ENCODE results near the gene NBAS.
"Not testable (repeated sequence)": the region's sequence is repeated elsewhere in the genome, so short reads cannot be mapped to it uniquely, and the experiment has no call there.

- TF ChIP-seq CTCF (IDR thresholded peaks at IDR 0.05; ENCODE audit: insufficient read depth, low read length, poor library complexity, severe bottlenecking); EZH2phosphoT487 (conservative IDR thresholded peaks at IDR 0.05; ENCODE audit: low read length): not testable (repeated sequence)
Measured at GRCh38 chr2:15439768-15440524, 121.2 kb downstream of the NBAS start.

Measured in SU-DHL-6 (cell line).